ENCODE measurements around the gene RCE1.

DNA sequence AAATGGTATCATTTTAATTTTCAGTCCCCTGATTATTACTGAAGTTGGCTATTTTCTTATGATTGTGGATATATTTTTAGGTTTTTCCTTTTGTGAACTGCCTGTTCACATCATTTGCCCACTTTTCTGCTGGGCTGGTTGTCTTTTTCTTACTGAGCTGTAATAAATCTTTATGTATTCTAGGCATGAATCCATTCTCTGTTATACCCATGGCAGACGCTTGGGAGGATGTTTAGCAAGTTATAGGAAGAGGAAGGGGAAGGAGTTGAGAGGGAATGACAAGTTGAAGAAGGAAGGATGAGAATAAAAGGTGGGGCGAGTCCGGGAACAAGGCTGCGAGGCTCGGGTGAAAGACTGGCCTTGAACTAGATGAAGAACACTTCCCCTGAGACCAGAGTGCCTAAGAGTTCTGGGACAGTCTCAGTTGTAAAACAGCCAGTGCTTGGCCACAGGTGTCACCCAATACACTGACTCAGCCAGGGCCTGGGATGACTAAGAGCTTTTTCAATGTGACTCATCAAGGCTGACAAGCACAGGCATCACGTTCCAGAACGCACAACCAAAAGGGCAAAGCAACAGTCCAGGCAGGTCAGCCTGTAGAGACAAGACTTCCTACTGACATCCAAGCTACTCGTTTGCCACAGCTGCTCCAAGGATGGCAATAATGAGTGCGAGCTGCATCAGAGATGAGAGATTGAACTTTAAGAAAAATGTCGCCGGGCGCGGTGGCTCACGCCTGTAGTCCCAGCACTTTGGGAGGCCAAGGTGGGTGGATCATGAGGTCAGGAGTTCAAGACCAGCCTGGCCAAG lies 48.8 kb downstream of the RCE1 start:
- no peak for TF ChIP-seq CTCF (IDR thresholded peaks at IDR 0.05 in 4 of 5, conservative IDR thresholded peaks at IDR 0.05 in 1 of 5)
- TF ChIP-seq POLR2A (IDR thresholded peaks at IDR 0.05): peak in 1 of 2 donors; percentile 25
